ENCODE measurements around the gene GNB5.

GNB5 gene

DNA sequence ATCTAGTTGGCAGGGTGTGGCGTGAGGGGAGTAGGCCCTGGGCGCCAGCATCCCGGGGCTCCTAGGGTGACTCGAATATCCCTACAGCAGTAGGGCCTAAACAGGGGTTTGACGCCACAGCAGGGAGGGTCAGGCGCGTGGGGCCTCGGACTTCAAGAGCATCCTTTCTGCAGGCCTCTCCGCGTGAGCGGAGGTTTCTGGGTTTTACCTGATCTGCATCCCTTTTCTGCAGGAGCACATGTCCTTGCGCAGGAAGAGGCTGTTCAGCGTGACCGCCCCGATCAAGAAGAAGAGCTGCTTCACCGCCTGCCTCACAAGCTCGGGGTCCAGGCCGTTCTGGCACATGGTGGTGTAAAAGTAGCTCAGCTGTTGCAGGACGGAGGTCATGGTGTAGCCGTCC lies 13.5 kb upstream of the GNB5 start:
- CTCF ChIA-PET = interaction anchor here (1.3 kb wide), 1 partner anchor 23 kb away, joined by 6 read pairs; no protein-coding TSS in a partner anchor
- no peak overlapping the region for H3K27ac ChIP-seq
- POLR2A ChIA-PET (ENCODE audit: low non-redundant PET) = no interaction called here
- TF ChIP-seq CTCF (conservative IDR thresholded peaks at IDR 0.05; ENCODE audit: low read depth) = no peak
- no peak for DNase-seq (ENCODE audit: low spot score)

DNA sequence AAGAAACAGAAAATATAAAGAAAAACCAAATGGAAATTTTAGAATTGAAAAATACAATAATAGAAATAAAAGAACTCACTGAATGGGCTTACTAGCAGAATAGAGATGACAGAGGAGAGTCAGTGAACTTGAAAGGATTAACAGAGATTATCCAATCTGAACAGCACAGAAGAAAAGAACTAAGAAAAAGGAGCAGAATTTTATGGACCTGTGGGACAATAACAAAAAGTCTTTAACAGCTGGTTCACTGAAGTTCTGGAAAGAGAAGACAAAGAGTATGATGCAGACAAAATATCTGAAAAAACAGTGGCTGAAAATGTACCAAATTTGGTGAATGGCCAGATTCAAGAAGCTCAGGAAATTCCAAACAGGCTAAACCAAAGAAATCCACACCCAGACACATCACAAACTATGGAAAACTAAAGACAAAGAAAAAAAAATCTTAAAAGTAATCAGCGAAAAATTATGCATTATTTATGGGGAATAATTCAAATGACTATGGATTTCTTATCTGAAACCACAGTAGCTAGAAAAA lies 9.7 kb upstream of the GNB5 start:
- DNase-seq (ENCODE audit: low spot score) = no peak
- CTCF ChIA-PET = no interaction called here
- no peak for TF ChIP-seq CTCF (conservative IDR thresholded peaks at IDR 0.05; ENCODE audit: low read depth)

GRCh38 chr15:52199271-52199670 lies 8.1 kb upstream of the GNB5 start:
- TF ChIP-seq CTCF (conservative IDR thresholded peaks at IDR 0.05; ENCODE audit: low read depth) = no peak
- ChIA-PET CTCF (interaction anchor here (0.7 to 1.2 kb wide), 3 partner anchors 9 to 546 kb away, joined by 3 to 5 read pairs (median 4); no protein-coding TSS in a partner anchor), POLR2A (ENCODE audit: low non-redundant PET) (no interaction called here)
- H3K27ac ChIP-seq = no peak overlapping the region
- no peak for DNase-seq (ENCODE audit: low spot score)

More for the DNA sequence above, 9.7 kb upstream of the GNB5 start:
- no peak overlapping the region for H3K27ac ChIP-seq
- POLR2A ChIA-PET (ENCODE audit: low non-redundant PET) = no interaction called here

- ChIA-PET POLR2A (ENCODE audit: low non-redundant PET) (no interaction called here), CTCF (no interaction called here)
- no peak for TF ChIP-seq CTCF (conservative IDR thresholded peaks at IDR 0.05; ENCODE audit: low read depth)
- DNase-seq (ENCODE audit: low spot score) = no peak
- H3K27ac ChIP-seq = no peak overlapping the region
Observed at GRCh38 chr15:52196891-52197290, 5.7 kb upstream of the GNB5 start.

DNA sequence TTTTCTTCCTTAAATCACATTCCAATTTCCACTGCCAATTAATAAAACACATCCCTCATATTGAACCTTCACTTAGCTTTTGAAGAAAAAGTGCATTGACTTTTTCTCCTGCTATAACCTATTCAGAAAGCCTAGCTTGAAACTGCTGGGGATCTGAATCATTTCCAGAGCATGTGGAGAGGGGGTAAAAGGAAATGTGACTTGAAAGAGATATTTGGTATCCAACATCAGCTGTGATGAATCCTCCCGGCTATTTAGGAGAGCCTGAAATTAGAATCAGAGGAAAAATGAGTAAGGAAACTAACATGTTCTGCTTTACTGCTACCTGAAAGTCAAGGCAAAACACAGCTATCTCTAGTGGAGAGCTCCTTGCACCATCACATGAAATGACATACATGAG lies 2.6 kb upstream of the GNB5 start:
- CTCF ChIA-PET = interaction anchor here (0.6 to 1.2 kb wide), 2 partner anchors 10 to 33 kb away, joined by 3 read pairs; no protein-coding TSS in a partner anchor
- no peak for TF ChIP-seq CTCF (conservative IDR thresholded peaks at IDR 0.05; ENCODE audit: low read depth)
- DNase-seq (ENCODE audit: low spot score) = no peak
- H3K27ac ChIP-seq = no peak overlapping the region
- POLR2A ChIA-PET (ENCODE audit: low non-redundant PET) = interaction anchor here (0.7 kb wide), 1 partner anchor 529 kb away, joined by 6 read pairs; no protein-coding TSS in a partner anchor

DNA sequence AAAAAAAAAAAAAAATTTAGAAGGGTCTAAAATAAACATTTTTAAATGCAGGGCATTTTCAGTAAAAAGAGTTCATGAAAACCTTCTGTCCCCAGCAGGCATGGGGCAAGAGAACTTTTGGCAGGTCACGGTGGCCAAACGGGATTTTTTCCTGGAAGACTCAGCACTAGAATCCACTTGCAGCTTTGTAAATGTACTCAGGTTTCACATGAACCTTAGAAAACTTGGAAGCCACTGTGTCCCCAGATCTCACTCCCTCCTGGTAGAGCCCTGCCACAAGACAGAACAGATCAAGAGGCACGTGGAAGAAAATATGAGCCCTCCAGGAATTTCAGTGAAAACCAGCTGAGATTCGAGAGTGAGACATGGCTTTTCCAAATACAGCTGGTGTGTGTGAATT lies 2.1 kb upstream of the GNB5 start:
- POLR2A ChIA-PET (ENCODE audit: low non-redundant PET) = interaction anchor here (0.7 kb wide), 1 partner anchor 529 kb away, joined by 6 read pairs; no protein-coding TSS in a partner anchor
- H3K27ac ChIP-seq = no peak overlapping the region
- TF ChIP-seq CTCF (conservative IDR thresholded peaks at IDR 0.05; ENCODE audit: low read depth) = no peak
- CTCF ChIA-PET = interaction anchor here (0.6 to 1.2 kb wide), 2 partner anchors 9 to 34 kb away, joined by 3 read pairs; no protein-coding TSS in a partner anchor
- no peak for DNase-seq (ENCODE audit: low spot score)

All from RWPE1 (cell line).